ENCODE results near the gene PTPRH. TPM values are rescaled to one million over a fixed set of nuclear protein-coding genes. Genes with fewer than 3 reads are reported as not detected.

Gene PTPRH
- total RNA-seq, 1 donor from 2014 or later, result not detected

DNA sequence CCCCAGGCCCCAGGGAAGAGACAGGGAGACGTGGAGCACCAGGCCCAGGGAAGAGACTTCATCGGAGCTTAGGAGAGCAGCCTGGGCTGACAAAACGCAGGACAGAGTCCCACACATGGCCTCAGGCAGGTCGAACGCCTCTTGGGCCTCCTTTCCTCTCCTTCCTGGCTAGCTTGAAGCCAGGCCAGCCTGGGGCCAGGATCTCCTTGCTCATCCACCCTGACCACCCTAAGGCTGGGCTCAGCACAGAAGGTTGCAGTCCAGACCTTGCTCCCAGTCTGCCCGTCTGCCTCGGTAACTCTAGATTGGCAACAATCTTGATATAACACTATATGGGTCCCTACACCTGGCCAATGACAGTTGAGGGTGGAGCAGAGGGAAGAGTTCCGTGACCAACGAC is 39.4 kb upstream of the PTPRH start:
- Mint-ChIP-seq H3K27ac (ENCODE audit: unreplicated experiment) (no peak overlapping the region), H3K36me3 (ENCODE audit: low read depth, unreplicated experiment) (peaks cover 14% of the 10 kb centered on the region), H3K27me3 (ENCODE audit: unreplicated experiment) (peaks cover 14% of the 10 kb centered on the region), H3K4me3 (ENCODE audit: unreplicated experiment) (no peak overlapping the region), H3K9me3 (ENCODE audit: unreplicated experiment) (no peaks in the 10 kb centered on the region), H3K4me1 (ENCODE audit: unreplicated experiment) (no peaks in the 10 kb centered on the region)
- no peak for DNase-seq (ENCODE audit: low spot score)
- TF ChIP-seq, protein P1, sequence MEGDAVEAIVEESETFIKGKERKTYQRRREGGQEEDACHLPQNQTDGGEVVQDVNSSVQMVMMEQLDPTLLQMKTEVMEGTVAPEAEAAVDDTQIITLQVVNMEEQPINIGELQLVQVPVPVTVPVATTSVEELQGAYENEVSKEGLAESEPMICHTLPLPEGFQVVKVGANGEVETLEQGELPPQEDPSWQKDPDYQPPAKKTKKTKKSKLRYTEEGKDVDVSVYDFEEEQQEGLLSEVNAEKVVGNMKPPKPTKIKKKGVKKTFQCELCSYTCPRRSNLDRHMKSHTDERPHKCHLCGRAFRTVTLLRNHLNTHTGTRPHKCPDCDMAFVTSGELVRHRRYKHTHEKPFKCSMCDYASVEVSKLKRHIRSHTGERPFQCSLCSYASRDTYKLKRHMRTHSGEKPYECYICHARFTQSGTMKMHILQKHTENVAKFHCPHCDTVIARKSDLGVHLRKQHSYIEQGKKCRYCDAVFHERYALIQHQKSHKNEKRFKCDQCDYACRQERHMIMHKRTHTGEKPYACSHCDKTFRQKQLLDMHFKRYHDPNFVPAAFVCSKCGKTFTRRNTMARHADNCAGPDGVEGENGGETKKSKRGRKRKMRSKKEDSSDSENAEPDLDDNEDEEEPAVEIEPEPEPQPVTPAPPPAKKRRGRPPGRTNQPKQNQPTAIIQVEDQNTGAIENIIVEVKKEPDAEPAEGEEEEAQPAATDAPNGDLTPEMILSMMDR (IDR thresholded peaks at IDR 0.05; ENCODE audit: unreplicated experiment), result no peak

GRCh38 chr19:55248166-55248675 is 38.9 kb upstream of the PTPRH start:
- H3K27ac Mint-ChIP-seq (ENCODE audit: unreplicated experiment), result no peak overlapping the region
- peaks cover 13% of the 10 kb centered on the region for H3K27me3 Mint-ChIP-seq (ENCODE audit: unreplicated experiment)
- peaks cover 18% of the 10 kb centered on the region for H3K36me3 Mint-ChIP-seq (ENCODE audit: low read depth, unreplicated experiment)
- DNase-seq (ENCODE audit: low spot score), result no peak
- TF ChIP-seq, protein P1 (IDR thresholded peaks at IDR 0.05; ENCODE audit: unreplicated experiment), result no peak
- no peak overlapping the region for H3K4me3 Mint-ChIP-seq (ENCODE audit: unreplicated experiment)
- no peaks in the 10 kb centered on the region for H3K4me1 Mint-ChIP-seq (ENCODE audit: unreplicated experiment)
- H3K9me3 Mint-ChIP-seq (ENCODE audit: unreplicated experiment), result no peaks in the 10 kb centered on the region

DNA sequence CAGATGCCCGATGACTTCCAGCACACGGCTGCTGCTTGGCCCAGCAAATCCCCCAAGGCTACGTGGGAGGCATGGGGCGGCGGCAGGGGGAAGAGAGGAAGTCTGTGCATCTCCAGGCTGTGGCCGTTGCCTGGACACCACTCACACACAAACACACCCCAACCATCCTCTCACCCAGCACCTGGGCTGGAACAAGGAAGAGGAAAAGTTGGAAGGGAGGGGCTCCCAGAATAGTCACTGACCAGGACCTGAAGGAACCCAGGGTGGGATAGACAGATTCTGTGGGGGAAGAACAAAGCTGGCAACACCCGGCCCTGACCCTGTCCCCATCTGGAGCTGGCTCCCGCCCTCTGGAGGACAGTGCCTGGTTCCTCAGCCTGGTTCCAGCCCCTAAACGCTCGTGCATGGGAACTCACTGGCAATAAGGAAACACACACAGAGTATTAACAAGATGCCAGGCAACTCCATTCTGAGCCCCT is 38.4 kb upstream of the PTPRH start:
- no peak for DNase-seq (ENCODE audit: low spot score)
- Mint-ChIP-seq H3K4me1 (ENCODE audit: unreplicated experiment) (no peaks in the 10 kb centered on the region), H3K36me3 (ENCODE audit: low read depth, unreplicated experiment) (peaks cover 21% of the 10 kb centered on the region), H3K9me3 (ENCODE audit: unreplicated experiment) (no peaks in the 10 kb centered on the region), H3K4me3 (ENCODE audit: unreplicated experiment) (no peak overlapping the region), H3K27me3 (ENCODE audit: unreplicated experiment) (peaks cover 15% of the 10 kb centered on the region), H3K27ac (ENCODE audit: unreplicated experiment) (no peak overlapping the region)
- TF ChIP-seq, protein P1 (IDR thresholded peaks at IDR 0.05; ENCODE audit: unreplicated experiment), result no peak

- Mint-ChIP-seq H3K9me3 (ENCODE audit: unreplicated experiment) (no peaks in the 10 kb centered on the region), H3K4me3 (ENCODE audit: unreplicated experiment) (no peak overlapping the region), H3K27ac (ENCODE audit: unreplicated experiment) (no peak overlapping the region), H3K4me1 (ENCODE audit: unreplicated experiment) (no peaks in the 10 kb centered on the region), H3K36me3 (ENCODE audit: low read depth, unreplicated experiment) (peaks cover 26% of the 10 kb centered on the region), H3K27me3 (ENCODE audit: unreplicated experiment) (peaks cover 15% of the 10 kb centered on the region)
- TF ChIP-seq, protein P1 (IDR thresholded peaks at IDR 0.05; ENCODE audit: unreplicated experiment), result no peak
- DNase-seq (ENCODE audit: low spot score), result no peak
Measured at GRCh38 chr19:55246462-55247451, 37.5 kb upstream of the PTPRH start.

All from endothelial cell (in vitro differentiated cells).